ENCODE measurements around the gene GATA3. TPM values are rescaled to one million over a fixed set of nuclear protein-coding genes. Genes with fewer than 3 reads are reported as not detected.

Gene GATA3
- total and polyA plus RNA-seq, 9 of the 15 experiments (the other 6 are each of a cell fraction or from before 2014, with no cell fraction given) = 0.01 to 0.24 (median 0.09) TPM; not detected in 6

GRCh38 chr10:8033812-8034465, 20.5 kb upstream of the GATA3 start:
- Histone ChIP-seq H3K36me3 (ENCODE audit: control insufficient read depth, insufficient read depth, low read length) (no peaks in the 10 kb centered on the region), H3K9me1 (ENCODE audit: control insufficient read depth, insufficient read depth, low read length) (no peaks in the 10 kb centered on the region), H3K9me3 (replicated peaks; ENCODE audit: control insufficient read depth, insufficient read depth, low read depth, low read length) (no peaks in the 10 kb centered on the region), H3K79me2 (ENCODE audit: control insufficient read depth, insufficient read depth, low read length) (no peaks in the 10 kb centered on the region), H3K4me2 (ENCODE audit: insufficient read depth, low read length) (no peak overlapping the region), H2AFZ (ENCODE audit: low read depth, low read length) (no peak overlapping the region), H3K4me1 (replicated peaks in 1 of 2; ENCODE audit: control insufficient read depth in 2 of 2, insufficient read depth in 2 of 2, low read length in 2 of 2) (peaks cover 0 to 15% of the 10 kb centered on the region in 2 experiments; a peak in 1 of 5 replicates), H3K9ac (ENCODE audit: insufficient read depth in 1 of 2, low read depth in 2 of 2, low read length in 2 of 2) (no peak overlapping the region), H4K20me1 (replicated peaks; ENCODE audit: control insufficient read depth, insufficient read depth, low read length) (no peaks in the 10 kb centered on the region), H3K27ac (ENCODE audit: extremely low read depth, low read depth, low read length) (no peak overlapping the region), H3K4me3 (no peak overlapping the region), H3K27me3 (ENCODE audit: control insufficient read depth in 2 of 2, insufficient read depth in 2 of 2, low read length in 2 of 2) (peaks cover 31 to 51% of the 10 kb centered on the region in 2 experiments)
- ChIA-PET CTCF (ENCODE audit: low intra/inter-chr PET ratio) (no interaction called here), POLR2A (interaction anchor here (0.6 to 1.4 kb wide), 2 partner anchors 9 to 13 kb away, joined by 3 to 5 read pairs; no protein-coding TSS in a partner anchor)
- ATAC-seq (no peak; the same call in 2 of the 3 replicates), FAIRE-seq (no peak), DNase-seq (ENCODE audit: extremely low read depth in 1 of 4, low spot score in 3 of 4) (no peak)
- in situ Hi-C loops (cut with MboI) = no loop called here
- TF ChIP-seq SMAD4 (CRISPR knock-in tag; conservative IDR thresholded peaks at IDR 0.05) (no peak), ESRRB (CRISPR knock-in tag; IDR thresholded peaks at IDR 0.05; ENCODE audit: borderline replicate concordance) (no peak), ZNF384 (IDR thresholded peaks at IDR 0.05; ENCODE audit: low read depth, low read length) (no peak), CSDE1 (IDR thresholded peaks at IDR 0.05) (no peak), NBN (IDR thresholded peaks at IDR 0.05; ENCODE audit: low read depth) (no peak), TFE3 (CRISPR knock-in tag; IDR thresholded peaks at IDR 0.05) (no peak), PHB2 (IDR thresholded peaks at IDR 0.05; ENCODE audit: low read depth) (no peak), ZBED1 (IDR thresholded peaks at IDR 0.05) (no peak), ZNF282 (CRISPR knock-in tag; IDR thresholded peaks at IDR 0.05) (no peak), IRF9 (tag; IDR thresholded peaks at IDR 0.05) (no peak), WHSC1 (IDR thresholded peaks at IDR 0.05; ENCODE audit: low read length) (no peak), DACH1 (IDR thresholded peaks at IDR 0.05; ENCODE audit: partially characterized antibody) (no peak), ZNF407 (IDR thresholded peaks at IDR 0.05; ENCODE audit: low read depth) (no peak)
- WGBS (ENCODE audit: insufficient coverage, low coverage, missing lambda C conversion rate) = 45% methylated on average over 35 of the region's 45 CpGs
- intact Hi-C loops (cut with micrococcal nuclease) = no loop called here
- no TSS peak for BruUV-seq (replicated peaks)
